Measurements from ENCODE around the gene TXN. TPM values are rescaled to one million over a fixed set of nuclear protein-coding genes. Genes with fewer than 3 reads are reported as not detected.

Gene TXN
- total RNA-seq, 1 donor from 2014 or later: 302 TPM

DNA sequence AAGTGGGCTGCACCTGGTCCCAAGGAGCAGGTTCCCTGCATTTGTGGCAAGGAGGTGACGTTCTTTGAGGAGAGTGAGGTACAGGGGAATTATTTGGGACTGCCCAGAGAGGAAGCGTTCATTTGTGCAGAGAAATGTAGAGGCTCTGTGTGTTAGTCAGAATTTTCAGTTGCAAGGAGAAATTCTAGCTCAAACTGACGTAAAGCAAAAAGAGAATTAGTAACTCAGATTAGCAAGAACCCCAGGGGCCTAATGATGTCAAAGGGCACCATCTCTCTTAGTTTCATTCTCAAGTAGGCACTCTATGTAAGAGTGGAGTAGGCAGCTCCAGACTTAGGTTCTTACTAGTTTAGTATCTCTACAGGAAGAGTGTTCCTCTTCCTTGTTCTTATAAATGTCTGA, 2.4 kb upstream of the TXN start:
- peaks cover 17% of the 10 kb centered on the region for H4K20me1 ChIP-seq (ENCODE audit: insufficient read depth, low read length)
- H3K36me3 ChIP-seq (ENCODE audit: insufficient read depth, low read length): no peaks in the 10 kb centered on the region
- no peaks in the 10 kb centered on the region for H3K27me3 Mint-ChIP-seq (ENCODE audit: low read depth, unreplicated experiment)
- H3K27ac ChIP-seq (ENCODE audit: low read depth, low read length): no peak overlapping the region
- H3K9me3 Mint-ChIP-seq (ENCODE audit: unreplicated experiment): no peaks in the 10 kb centered on the region
- H3K4me3 Mint-ChIP-seq (ENCODE audit: unreplicated experiment): no peak overlapping the region
- H2AFZ ChIP-seq (ENCODE audit: low read depth, low read length): no peak overlapping the region
- peaks cover 26% of the 10 kb centered on the region for H3K79me2 ChIP-seq (ENCODE audit: insufficient read depth, low read length)
- no peak overlapping the region for H3K27ac Mint-ChIP-seq (ENCODE audit: unreplicated experiment)
- DNase-seq (ENCODE audit: low read depth) (no peak), FAIRE-seq (no peak)
- no peak overlapping the region for H3K9ac ChIP-seq (ENCODE audit: low read length)
- peaks cover 16% of the 10 kb centered on the region for H3K4me1 Mint-ChIP-seq (ENCODE audit: low read depth, unreplicated experiment)
- TF ChIP-seq, protein P1, sequence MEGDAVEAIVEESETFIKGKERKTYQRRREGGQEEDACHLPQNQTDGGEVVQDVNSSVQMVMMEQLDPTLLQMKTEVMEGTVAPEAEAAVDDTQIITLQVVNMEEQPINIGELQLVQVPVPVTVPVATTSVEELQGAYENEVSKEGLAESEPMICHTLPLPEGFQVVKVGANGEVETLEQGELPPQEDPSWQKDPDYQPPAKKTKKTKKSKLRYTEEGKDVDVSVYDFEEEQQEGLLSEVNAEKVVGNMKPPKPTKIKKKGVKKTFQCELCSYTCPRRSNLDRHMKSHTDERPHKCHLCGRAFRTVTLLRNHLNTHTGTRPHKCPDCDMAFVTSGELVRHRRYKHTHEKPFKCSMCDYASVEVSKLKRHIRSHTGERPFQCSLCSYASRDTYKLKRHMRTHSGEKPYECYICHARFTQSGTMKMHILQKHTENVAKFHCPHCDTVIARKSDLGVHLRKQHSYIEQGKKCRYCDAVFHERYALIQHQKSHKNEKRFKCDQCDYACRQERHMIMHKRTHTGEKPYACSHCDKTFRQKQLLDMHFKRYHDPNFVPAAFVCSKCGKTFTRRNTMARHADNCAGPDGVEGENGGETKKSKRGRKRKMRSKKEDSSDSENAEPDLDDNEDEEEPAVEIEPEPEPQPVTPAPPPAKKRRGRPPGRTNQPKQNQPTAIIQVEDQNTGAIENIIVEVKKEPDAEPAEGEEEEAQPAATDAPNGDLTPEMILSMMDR (IDR thresholded peaks at IDR 0.05; ENCODE audit: insufficient read depth, low read depth, low read length): no peak
- no peaks in the 10 kb centered on the region for H3K36me3 Mint-ChIP-seq (ENCODE audit: low read depth, unreplicated experiment)
- no peak overlapping the region for H3K4me2 ChIP-seq (ENCODE audit: low read length)
- H3K4me3 ChIP-seq (ENCODE audit: insufficient read depth, low read depth, low read length): no peak overlapping the region
- H3K27me3 ChIP-seq (ENCODE audit: insufficient read depth, low read length): no peaks in the 10 kb centered on the region
- H3K4me1 ChIP-seq (ENCODE audit: insufficient read depth, low read length): peaks cover 22% of the 10 kb centered on the region
- H3K9me3 ChIP-seq (ENCODE audit: insufficient read depth, low read depth, low read length): no peaks in the 10 kb centered on the region

DNA sequence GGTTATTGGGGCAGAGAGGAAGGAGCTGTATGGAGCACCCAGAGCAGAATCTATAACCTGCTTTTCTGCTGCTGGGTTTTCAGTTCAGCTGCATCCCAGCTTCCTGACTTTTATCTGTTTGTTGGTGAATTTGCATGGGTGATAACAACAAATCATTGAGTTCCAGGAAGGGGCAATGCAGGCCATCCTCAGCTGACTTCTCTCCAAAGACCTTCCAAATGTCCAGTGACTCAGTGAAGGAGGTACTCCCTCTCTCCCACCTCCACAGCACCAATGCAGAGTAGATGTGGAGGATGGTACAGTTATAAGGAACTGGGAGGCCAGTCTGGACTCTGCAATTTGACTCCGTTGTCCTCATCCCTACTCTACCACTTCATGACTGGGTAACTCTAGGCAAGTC, 1.6 kb upstream of the TXN start:
- H3K4me1 ChIP-seq (ENCODE audit: insufficient read depth, low read length): peaks cover 28% of the 10 kb centered on the region
- H3K9ac ChIP-seq (ENCODE audit: low read length): peak overlapping the region; percentile 88
- peak overlapping the region; percentile 93 for H3K4me3 Mint-ChIP-seq (ENCODE audit: unreplicated experiment)
- no peaks in the 10 kb centered on the region for H3K27me3 Mint-ChIP-seq (ENCODE audit: low read depth, unreplicated experiment)
- no peak for TF ChIP-seq EZH2 (IDR thresholded peaks at IDR 0.05; ENCODE audit: insufficient read depth, low read length)
- TF ChIP-seq, protein P1 (IDR thresholded peaks at IDR 0.05; ENCODE audit: insufficient read depth, low read depth, low read length): no peak
- no peak for FAIRE-seq
- H4K20me1 ChIP-seq (ENCODE audit: insufficient read depth, low read length): peaks cover 24% of the 10 kb centered on the region
- H3K4me3 ChIP-seq (ENCODE audit: insufficient read depth, low read depth, low read length): no peak overlapping the region
- no peaks in the 10 kb centered on the region for H3K27me3 ChIP-seq (ENCODE audit: insufficient read depth, low read length)
- no peaks in the 10 kb centered on the region for H3K36me3 ChIP-seq (ENCODE audit: insufficient read depth, low read length)
- H3K4me1 Mint-ChIP-seq (ENCODE audit: low read depth, unreplicated experiment): peaks cover 17% of the 10 kb centered on the region
- H3K27ac ChIP-seq (ENCODE audit: low read depth, low read length): no peak overlapping the region
- no peaks in the 10 kb centered on the region for H3K9me3 Mint-ChIP-seq (ENCODE audit: unreplicated experiment)
- no peaks in the 10 kb centered on the region for H3K36me3 Mint-ChIP-seq (ENCODE audit: low read depth, unreplicated experiment)
- peaks cover 33% of the 10 kb centered on the region for H3K79me2 ChIP-seq (ENCODE audit: insufficient read depth, low read length)
- peak overlapping the region; percentile 96 for H3K4me2 ChIP-seq (ENCODE audit: low read length)
- no peaks in the 10 kb centered on the region for H3K9me3 ChIP-seq (ENCODE audit: insufficient read depth, low read depth, low read length)
- H3K27ac Mint-ChIP-seq (ENCODE audit: unreplicated experiment): peak overlapping the region; percentile 89
- DNase-seq (ENCODE audit: low read depth): no peak
- H2AFZ ChIP-seq (ENCODE audit: low read depth, low read length): no peak overlapping the region

- Mint-ChIP-seq H3K36me3 (ENCODE audit: low read depth, unreplicated experiment) (no peaks in the 10 kb centered on the region), H3K27ac (ENCODE audit: unreplicated experiment) (peak overlapping the region; percentile 89), H3K4me1 (ENCODE audit: low read depth, unreplicated experiment) (peaks cover 17% of the 10 kb centered on the region), H3K4me3 (ENCODE audit: unreplicated experiment) (peak overlapping the region; percentile 93), H3K27me3 (ENCODE audit: low read depth, unreplicated experiment) (no peaks in the 10 kb centered on the region), H3K9me3 (ENCODE audit: unreplicated experiment) (no peaks in the 10 kb centered on the region)
- H3K79me2 ChIP-seq (ENCODE audit: insufficient read depth, low read length): peaks cover 40% of the 10 kb centered on the region
- H4K20me1 ChIP-seq (ENCODE audit: insufficient read depth, low read length): peaks cover 31% of the 10 kb centered on the region
- peak overlapping the region; percentile 82 for H2AFZ ChIP-seq (ENCODE audit: low read depth, low read length)
- peak overlapping the region; percentile 75 for H3K4me3 ChIP-seq (ENCODE audit: insufficient read depth, low read depth, low read length)
- DNase-seq (ENCODE audit: low read depth): peak; percentile 16
- no peaks in the 10 kb centered on the region for H3K27me3 ChIP-seq (ENCODE audit: insufficient read depth, low read length)
- no peak for FAIRE-seq
- H3K36me3 ChIP-seq (ENCODE audit: insufficient read depth, low read length): no peaks in the 10 kb centered on the region
- TF ChIP-seq, protein P1 (IDR thresholded peaks at IDR 0.05; ENCODE audit: insufficient read depth, low read depth, low read length): no peak
- no peak for TF ChIP-seq EZH2 (IDR thresholded peaks at IDR 0.05; ENCODE audit: insufficient read depth, low read length)
- H3K27ac ChIP-seq (ENCODE audit: low read depth, low read length): peak overlapping the region; percentile 86
- H3K4me2 ChIP-seq (ENCODE audit: low read length): peak overlapping the region; percentile 96
- H3K4me1 ChIP-seq (ENCODE audit: insufficient read depth, low read length): peaks cover 28% of the 10 kb centered on the region
- H3K9ac ChIP-seq (ENCODE audit: low read length): peak overlapping the region; percentile 88
- no peaks in the 10 kb centered on the region for H3K9me3 ChIP-seq (ENCODE audit: insufficient read depth, low read depth, low read length)
Measured at GRCh38 chr9:110257097-110257841, 962 bp upstream of the TXN start.
